Endothelial cell of umbilical vein (primary cell): Measurements from ENCODE around the gene HDAC4.

Experiments used
- CTCF ChIP-seq, 2 donors: IDR thresholded peaks; 1 replicate in 1 of 2; 2 replicates in 1 of 2; pipeline ENCODE4 v1.5.1; 2011; ENCODE audit warnings: low read length in 2 of 2, mild to moderate bottlenecking in 2 of 2, moderate library complexity in 2 of 2, control low read depth in 1 of 2, inconsistent platforms in 1 of 2, low read depth in 1 of 2; ENCODE audit not compliant: insufficient read depth in 1 of 2; ENCODE audit errors: extremely low read depth in 1 of 2
- EZH2 ChIP-seq: IDR thresholded peaks from 2 replicates; pipeline ENCODE4 v1.6.1; 2012; ENCODE audit warnings: borderline replicate concordance, low read depth, mild to moderate bottlenecking, moderate library complexity, low read length, inconsistent platforms; ENCODE audit not compliant: severe bottlenecking
- GATA2 ChIP-seq: IDR thresholded peaks from 2 replicates; pipeline ENCODE4 v1.7.0; 2011; ENCODE audit warnings: low read depth, mild to moderate bottlenecking, moderate library complexity, mixed read lengths, low read length; ENCODE audit not compliant: insufficient read length, insufficient read depth
- JUN ChIP-seq: IDR thresholded peaks from 2 replicates; pipeline ENCODE4 v1.6.1; 2011; ENCODE audit warnings: borderline replicate concordance, low read depth; ENCODE audit not compliant: insufficient read length, insufficient read depth
- MAX ChIP-seq: IDR thresholded peaks from 2 replicates; pipeline ENCODE4 v1.6.1; 2011; ENCODE audit not compliant: insufficient read depth, insufficient read length
- MYC ChIP-seq: IDR thresholded peaks from one replicate; pipeline ENCODE4 v1.6.1; 2011; ENCODE audit warnings: mild to moderate bottlenecking, low read depth, low read length
- POLR2A ChIP-seq: IDR thresholded peaks from 2 replicates; pipeline ENCODE4 v1.6.1; 2012; ENCODE audit warnings: low read depth, mild to moderate bottlenecking, control low read depth, low read length
- POLR2AphosphoS5 ChIP-seq: IDR thresholded peaks from 2 replicates; pipeline ENCODE4 v1.6.1; 2012; ENCODE audit warnings: low read depth, mild to moderate bottlenecking, control low read depth, low read length, moderate library complexity; ENCODE audit not compliant: insufficient read depth

GRCh38 chr2:239285932-239286230, 114.9 kb downstream of the HDAC4 start:
- TF ChIP-seq EZH2: no peak
- no peak for TF ChIP-seq GATA2
- TF ChIP-seq MYC: no peak
- no peak for TF ChIP-seq JUN
- no peak for TF ChIP-seq CTCF (IDR thresholded peaks at IDR 0.05; ENCODE audit: extremely low read depth in 1 of 2, insufficient read depth in 1 of 2, low read depth in 1 of 2, low read length in 2 of 2)
- no peak for TF ChIP-seq POLR2AphosphoS5
- TF ChIP-seq POLR2A: no peak
- TF ChIP-seq MAX: no peak
